HL-60/S4 treated with phorbol 12-myristate 13-acetate at 8.2 ng/mL for 4 days and 3 days (cell line): ENCODE results near the gene RNF111.
"Not testable (repeated sequence)": the region's sequence is repeated elsewhere in the genome, so short reads cannot be mapped to it uniquely, and the experiment has no call there.

Source experiments
- in situ Hi-C: fragments of 300-500 bp; cut with MboI; formaldehyde crosslinking; loops from 2 replicates; pipeline ENCODE4 v1.15.0; 2022; ENCODE audit warnings: low sequenced_read_pairs

The RNF111 gene

DNA sequence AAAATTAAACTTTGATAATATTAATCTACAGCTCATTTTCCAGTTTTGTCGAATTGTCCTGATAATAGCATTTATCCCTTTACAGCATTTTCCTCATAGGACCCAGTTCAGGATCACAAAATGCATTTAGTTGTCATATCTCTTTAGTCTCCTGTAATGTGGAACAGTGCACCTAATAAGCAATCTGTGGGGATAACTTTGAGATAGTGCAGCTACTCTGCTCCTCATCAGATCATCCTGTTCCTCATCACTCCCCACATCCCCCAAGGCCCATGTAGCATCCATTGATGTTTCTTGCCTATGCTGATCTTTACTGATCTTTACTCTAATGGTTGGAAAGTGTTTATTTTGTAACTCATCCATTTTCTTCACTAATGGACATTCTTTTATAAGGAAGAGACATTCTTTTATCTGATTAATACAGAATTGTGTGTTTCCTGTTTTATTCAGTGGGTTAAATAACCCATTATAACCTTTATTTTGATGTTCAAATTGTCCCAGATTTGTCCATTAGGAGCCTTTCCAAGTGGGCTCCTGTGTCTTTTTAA is 7.5 kb downstream of the RNF111 start:
- in situ Hi-C loops: no loop called here

DNA sequence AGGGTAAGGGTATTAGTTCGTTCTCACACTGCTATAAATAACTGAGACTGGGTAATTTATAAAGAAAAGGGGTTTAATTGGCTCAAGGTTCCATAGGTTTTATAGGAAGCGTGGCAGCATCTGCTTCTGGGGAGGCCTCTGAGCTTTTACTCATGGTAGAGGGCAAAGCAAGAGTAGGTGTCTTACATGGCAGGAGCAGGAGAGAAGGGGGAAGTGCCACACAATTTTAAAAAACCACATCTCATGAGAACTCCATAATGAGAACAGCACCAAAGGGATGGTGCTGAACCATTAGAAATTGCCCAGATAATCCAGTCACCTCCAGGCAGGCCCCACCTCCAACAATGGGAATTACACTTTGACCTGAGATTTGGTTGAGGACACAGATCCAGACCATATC is 12.2 kb downstream of the RNF111 start:
- in situ Hi-C loops: no loop called here

- in situ Hi-C loops: not testable (repeated sequence)
Measured at GRCh38 chr15:59000251-59000650, 12.8 kb downstream of the RNF111 start.

- in situ Hi-C loops: no loop called here
Measured at GRCh38 chr15:59001946-59002345, 14.5 kb downstream of the RNF111 start.

- in situ Hi-C loops: no loop called here
Measured at GRCh38 chr15:59002418-59002859, 15.0 kb downstream of the RNF111 start.

- in situ Hi-C loops: no loop called here
Measured at GRCh38 chr15:59005579-59005978, 18.1 kb downstream of the RNF111 start.

DNA sequence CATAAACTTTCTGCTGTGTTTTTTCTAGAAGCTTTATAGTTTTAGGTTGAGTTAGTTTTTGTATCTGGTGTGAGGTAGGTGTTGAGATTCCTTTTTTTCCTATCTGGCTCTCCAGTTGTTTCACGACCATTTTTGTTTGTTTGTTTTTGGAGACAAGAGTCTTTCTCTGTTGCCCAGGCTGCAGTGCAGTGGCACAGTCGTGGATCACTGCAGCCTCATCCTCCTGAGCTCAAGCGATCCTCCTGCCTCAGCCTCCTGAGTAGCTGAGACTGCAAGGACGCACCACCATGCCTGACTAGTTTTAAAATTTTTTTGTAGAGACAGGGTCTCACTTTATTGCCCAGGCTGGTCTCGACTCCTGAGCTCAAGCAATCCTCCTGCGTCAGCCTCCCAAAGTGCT is 20.6 kb downstream of the RNF111 start:
- in situ Hi-C loops: no loop called here

- in situ Hi-C loops: no loop called here
Measured at GRCh38 chr15:59011262-59011952, 23.9 kb downstream of the RNF111 start.

GRCh38 chr15:59013246-59013873 is 25.9 kb downstream of the RNF111 start:
- in situ Hi-C loops: no loop called here

- in situ Hi-C loops: no loop called here
Measured at GRCh38 chr15:59014068-59014467, 26.6 kb downstream of the RNF111 start.

GRCh38 chr15:59017449-59017848 is 30.0 kb downstream of the RNF111 start:
- in situ Hi-C loops: no loop called here

DNA sequence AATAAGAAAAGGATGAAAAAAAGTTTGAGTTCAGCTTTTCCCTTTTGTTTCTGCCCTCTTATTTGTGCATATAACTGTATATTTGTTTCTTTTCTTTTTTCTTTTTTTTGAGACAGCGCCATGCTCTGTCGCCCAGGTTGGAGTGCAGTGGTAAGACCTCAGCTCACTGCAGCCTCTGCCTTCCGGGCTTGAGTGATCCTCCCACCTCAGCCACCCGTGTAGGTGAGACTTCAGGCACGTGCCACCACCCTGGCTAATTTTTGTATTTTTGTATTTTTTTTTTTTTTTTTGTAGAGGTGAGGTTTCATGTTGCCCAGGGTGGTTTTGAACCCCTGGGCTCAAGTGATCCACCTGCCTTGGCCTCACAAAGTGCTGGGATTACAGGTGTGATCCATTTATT is 31.4 kb downstream of the RNF111 start:
- in situ Hi-C loops: no loop called here

GRCh38 chr15:59020322-59020721 is 32.9 kb downstream of the RNF111 start:
- in situ Hi-C loops: no loop called here

GRCh38 chr15:59022188-59022587 is 34.7 kb downstream of the RNF111 start:
- in situ Hi-C loops: no loop called here

GRCh38 chr15:59026207-59026606 is 38.7 kb downstream of the RNF111 start:
- in situ Hi-C loops: no loop called here

DNA sequence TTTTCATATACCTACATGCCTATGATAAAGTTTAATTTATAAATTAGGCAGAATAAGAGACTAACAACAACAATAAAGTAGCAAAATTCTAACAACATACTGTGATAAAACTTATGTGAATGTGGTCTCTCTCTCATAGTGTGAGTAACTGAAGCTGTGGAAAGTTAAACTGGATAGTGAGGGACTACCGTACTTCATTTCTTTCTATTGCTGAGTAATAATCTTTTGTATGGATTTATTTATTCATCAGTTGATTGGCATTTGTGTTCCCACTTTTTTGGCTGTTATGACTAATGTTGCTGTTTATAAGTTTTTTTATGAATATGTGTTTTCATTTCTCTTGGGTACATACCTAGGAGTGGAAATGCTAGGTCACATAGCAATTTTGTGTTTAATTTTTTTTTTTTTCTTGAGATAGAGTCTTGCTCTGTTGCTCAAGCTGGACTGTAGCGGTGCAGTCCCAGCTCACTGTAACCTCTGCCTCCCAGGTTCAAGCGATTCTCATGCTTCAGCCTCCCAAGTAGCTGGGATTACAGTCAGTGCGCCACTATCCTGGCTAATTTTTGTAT is 41.0 kb downstream of the RNF111 start:
- in situ Hi-C loops: no loop called here

GRCh38 chr15:59029554-59029953 is 42.1 kb downstream of the RNF111 start:
- in situ Hi-C loops: no loop called here

GRCh38 chr15:59035201-59035600 is 47.7 kb downstream of the RNF111 start:
- in situ Hi-C loops: no loop called here

DNA sequence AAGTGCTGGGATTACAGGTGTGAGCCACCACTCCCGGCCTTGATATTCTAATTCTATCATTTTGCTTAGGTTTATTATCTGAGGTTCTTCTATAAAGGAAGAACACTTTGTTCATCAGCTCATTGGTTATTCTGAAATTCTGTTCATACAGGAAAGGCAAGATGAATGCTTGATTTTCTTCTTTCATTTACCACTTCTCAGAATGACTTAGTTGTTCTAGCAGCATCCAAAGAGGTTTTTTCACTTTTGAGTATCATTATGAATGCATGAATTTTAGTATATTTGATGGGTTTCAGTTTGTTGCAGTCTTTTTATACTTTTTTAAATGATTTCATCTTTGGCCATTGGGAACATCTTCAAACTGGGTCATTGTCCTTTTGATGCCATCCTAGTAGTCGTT is 51.8 kb downstream of the RNF111 start:
- in situ Hi-C loops: no loop called here

GRCh38 chr15:59042041-59042440 is 54.6 kb downstream of the RNF111 start:
- in situ Hi-C loops: no loop called here

GRCh38 chr15:59048897-59049296 is 61.4 kb downstream of the RNF111 start:
- in situ Hi-C loops: no loop called here
